ENCODE measurements around the gene PSMD1.

- TF ChIP-seq CTCF (IDR thresholded peaks at IDR 0.05): no peak
- TF ChIP-seq EZH2 (IDR thresholded peaks at IDR 0.05): no peak
Measured at GRCh38 chr2:231170055-231170454, 113.4 kb downstream of the PSMD1 start.

Measured in neural progenitor cell (in vitro differentiated cells).